Neural cell (in vitro differentiated cells): Measurements from ENCODE around the gene NUTM1. TPM values are rescaled to one million over a fixed set of nuclear protein-coding genes. Genes with fewer than 3 reads are reported as not detected.

ENCODE experiments used
- H2AFZ ChIP-seq: fragments of 200-600, 300-800 bp; sonication (generic), shearing (Covaris generic); 2 replicates; pipeline ENCODE4 v1.6.0; 2014; ENCODE audit warnings: low read depth, mild to moderate bottlenecking, antibody characterized with exemption, low read length, moderate library complexity
- H3F3A ChIP-seq: fragments of 200-600 bp; shearing (Covaris generic); 2 replicates; pipeline ENCODE4 v1.6.1; 2016; ENCODE audit warnings: mild to moderate bottlenecking, moderate library complexity, mixed read lengths, antibody characterized with exemption, low read length; ENCODE audit not compliant: insufficient read depth, poor library complexity, severe bottlenecking
- H3K27ac ChIP-seq: fragments of 200-600, 300-800 bp; sonication (generic), shearing (Covaris generic); 2 replicates; pipeline ENCODE4 v1.5.1; 2014; ENCODE audit warnings: mild to moderate bottlenecking, low read length, moderate library complexity
- H3K27me3 ChIP-seq: fragments of 300-800, 200-600 bp; sonication (generic), shearing (Covaris generic); 2 replicates; pipeline ENCODE4 v1.6.0; 2014; ENCODE audit warnings: mild to moderate bottlenecking, low read depth, low read length, moderate library complexity; ENCODE audit not compliant: insufficient read depth
- H3K36me3 ChIP-seq: fragments of 300-800, 200-600 bp; sonication (generic), shearing (Covaris generic); 2 replicates; pipeline ENCODE4 v1.5.1; 2014; ENCODE audit warnings: mild to moderate bottlenecking, antibody characterized with exemption, low read length, moderate library complexity; ENCODE audit not compliant: insufficient read depth
- H3K4me2 ChIP-seq: fragments of 300-800, 200-600 bp; sonication (generic), shearing (Covaris generic); 2 replicates; pipeline ENCODE4 v1.6.0; 2014; ENCODE audit warnings: mild to moderate bottlenecking, low read length
- H3K4me3 ChIP-seq: fragments of 300-800, 200-600 bp; sonication (generic), shearing (Covaris generic); 2 replicates; pipeline ENCODE4 v1.5.1; 2014; ENCODE audit warnings: mild to moderate bottlenecking, low read length, moderate library complexity
- H3K79me2 ChIP-seq: fragments of 200-600 bp; shearing (Covaris generic); replicated peaks from 2 replicates; pipeline ENCODE4 v1.6.0; 2014; ENCODE audit warnings: mild to moderate bottlenecking, low read length, moderate library complexity; ENCODE audit not compliant: insufficient read depth
- H3K9ac ChIP-seq: fragments of 300-800, 200-600 bp; sonication (generic), shearing (Covaris generic); 2 replicates; pipeline ENCODE4 v1.6.1; 2016; ENCODE audit warnings: mild to moderate bottlenecking, low read length, mixed read lengths
- H3K9me2 ChIP-seq: fragments of 200-600 bp; shearing (Covaris generic); 2 replicates; pipeline ENCODE4 v1.6.1; 2016; ENCODE audit warnings: mild to moderate bottlenecking, low read length, mixed read lengths; ENCODE audit not compliant: insufficient read depth
- H3K9me3 ChIP-seq: fragments of 200-600, 300-800 bp; sonication (generic), shearing (Covaris generic); 2 replicates; pipeline ENCODE4 v1.6.1; 2016; ENCODE audit warnings: mild to moderate bottlenecking, mixed run types, low read length, moderate library complexity, mixed read lengths
- H4K20me1 ChIP-seq: fragments of 200-600 bp; shearing (Covaris generic); 2 replicates; pipeline ENCODE4 v1.6.1; 2016; ENCODE audit warnings: mild to moderate bottlenecking, mixed run types; ENCODE audit not compliant: insufficient read depth
- EP300 ChIP-seq: fragments of 450-650 bp; conservative IDR thresholded peaks from 2 replicates; pipeline ENCODE4 v1.6.1; 2014; ENCODE audit warnings: antibody characterized with exemption, mild to moderate bottlenecking, moderate library complexity; ENCODE audit not compliant: poor library complexity, severe bottlenecking
- EZH2 ChIP-seq: fragments of 200-600, 300-800 bp; shearing (Covaris generic), sonication (generic); IDR thresholded peaks from 2 replicates; pipeline ENCODE4 v1.6.1; 2014; ENCODE audit warnings: antibody characterized with exemption, low read length, borderline replicate concordance, mild to moderate bottlenecking; ENCODE audit not compliant: insufficient read depth, poor library complexity, severe bottlenecking
- MXI1 ChIP-seq: fragments of 450-650 bp; conservative IDR thresholded peaks from 2 replicates; pipeline ENCODE4 v1.6.1; 2014; ENCODE audit warnings: antibody characterized with exemption, mild to moderate bottlenecking; ENCODE audit not compliant: poor library complexity, severe bottlenecking
- POLR2AphosphoS5 ChIP-seq: IDR thresholded peaks from 2 replicates; pipeline ENCODE4 v1.6.1; 2012
- RAD21 ChIP-seq: fragments of 450-650 bp; conservative IDR thresholded peaks from 2 replicates; pipeline ENCODE4 v1.6.1; 2014; ENCODE audit warnings: antibody characterized with exemption, mild to moderate bottlenecking, moderate library complexity
- SMC3 ChIP-seq: fragments of 450-650 bp; conservative IDR thresholded peaks from 2 replicates; pipeline ENCODE4 v1.6.1; 2014; ENCODE audit warnings: antibody characterized with exemption, mild to moderate bottlenecking, moderate library complexity; ENCODE audit not compliant: poor library complexity
- TAF1 ChIP-seq: IDR thresholded peaks from 2 replicates; pipeline ENCODE4 v1.6.1; 2012; ENCODE audit warnings: low read depth
- polyA plus RNA-seq: library from polyadenylated mRNA; depleted of rRNA; stranded (reverse); fragments of >200 nt; gene quantifications from 2 replicates; pipeline ENCODE4 v1.2.3, GENCODE V29; 2014
- TF ChIP-seq, protein P1 (sequence below): fragments of 450-650 bp; IDR thresholded peaks from 2 replicates; pipeline ENCODE4 v1.5.1; 2014; ENCODE audit warnings: antibody characterized with exemption, mild to moderate bottlenecking, moderate library complexity; ENCODE audit not compliant: poor library complexity, severe bottlenecking
- TF ChIP-seq, protein P2 (sequence below): IDR thresholded peaks from 2 replicates; pipeline ENCODE4 v1.6.1; 2012; ENCODE audit warnings: borderline replicate concordance

NUTM1 gene
- polyA plus RNA-seq, 1 donor from 2014 or later: not detected

DNA sequence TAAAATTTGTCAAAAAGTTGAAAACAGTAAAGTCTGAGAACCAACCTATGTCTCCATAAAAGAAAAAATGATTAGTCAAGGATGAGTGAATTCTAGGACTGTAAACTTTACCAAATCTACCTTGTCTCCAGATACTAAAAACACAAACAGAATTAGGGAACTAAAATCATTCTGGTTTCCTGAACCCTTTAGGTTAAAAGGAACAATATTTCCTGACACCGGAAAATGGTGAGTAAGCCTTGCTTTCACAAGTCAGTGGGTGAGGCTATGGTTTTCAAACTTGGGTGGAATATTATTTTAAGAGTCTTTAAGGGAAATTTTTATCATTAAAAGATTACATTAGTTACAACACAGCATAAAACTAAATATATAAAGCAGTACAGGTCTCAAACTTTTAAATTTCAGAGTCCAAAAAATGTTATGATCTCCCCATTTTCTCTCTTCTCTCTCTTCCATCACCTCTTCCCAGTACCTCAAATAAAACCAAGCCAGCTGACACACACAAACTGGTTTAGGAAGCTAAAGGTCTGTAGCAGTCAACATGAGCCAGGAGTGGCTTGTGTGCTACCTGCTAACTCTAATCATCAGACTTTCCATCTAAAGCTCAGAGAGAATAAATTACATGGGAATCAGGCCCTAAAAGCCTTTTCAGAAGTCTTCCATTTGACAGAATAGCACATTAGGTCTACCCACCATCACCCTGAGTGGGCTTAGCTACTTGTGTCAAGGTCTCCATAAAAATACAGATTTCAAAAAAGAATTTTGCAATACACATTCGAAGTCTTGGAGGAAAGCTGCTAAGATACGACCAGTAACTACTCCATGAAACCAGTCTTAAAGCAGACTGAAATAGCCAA is 7.7 kb upstream of the NUTM1 start:
- Histone ChIP-seq H3K4me3 (peak overlapping the region; percentile 99), H3K79me2 (peaks cover 9% of the 10 kb centered on the region), H3K4me2 (peak overlapping the region; percentile 96), H3K27ac (no peak overlapping the region), H2AFZ (no peak overlapping the region), H3K9me3 (no peaks in the 10 kb centered on the region), H3F3A (no peaks in the 10 kb centered on the region), H3K9ac (no peak overlapping the region), H3K9me2 (no peaks in the 10 kb centered on the region), H4K20me1 (no peaks in the 10 kb centered on the region), H3K27me3 (no peaks in the 10 kb centered on the region), H3K36me3 (no peaks in the 10 kb centered on the region)
- TF ChIP-seq RAD21 (no peak), SMC3 (no peak), MXI1 (no peak), TAF1 (no peak), EZH2 (no peak), EP300 (no peak), POLR2AphosphoS5 (no peak)
- TF ChIP-seq, protein P1, sequence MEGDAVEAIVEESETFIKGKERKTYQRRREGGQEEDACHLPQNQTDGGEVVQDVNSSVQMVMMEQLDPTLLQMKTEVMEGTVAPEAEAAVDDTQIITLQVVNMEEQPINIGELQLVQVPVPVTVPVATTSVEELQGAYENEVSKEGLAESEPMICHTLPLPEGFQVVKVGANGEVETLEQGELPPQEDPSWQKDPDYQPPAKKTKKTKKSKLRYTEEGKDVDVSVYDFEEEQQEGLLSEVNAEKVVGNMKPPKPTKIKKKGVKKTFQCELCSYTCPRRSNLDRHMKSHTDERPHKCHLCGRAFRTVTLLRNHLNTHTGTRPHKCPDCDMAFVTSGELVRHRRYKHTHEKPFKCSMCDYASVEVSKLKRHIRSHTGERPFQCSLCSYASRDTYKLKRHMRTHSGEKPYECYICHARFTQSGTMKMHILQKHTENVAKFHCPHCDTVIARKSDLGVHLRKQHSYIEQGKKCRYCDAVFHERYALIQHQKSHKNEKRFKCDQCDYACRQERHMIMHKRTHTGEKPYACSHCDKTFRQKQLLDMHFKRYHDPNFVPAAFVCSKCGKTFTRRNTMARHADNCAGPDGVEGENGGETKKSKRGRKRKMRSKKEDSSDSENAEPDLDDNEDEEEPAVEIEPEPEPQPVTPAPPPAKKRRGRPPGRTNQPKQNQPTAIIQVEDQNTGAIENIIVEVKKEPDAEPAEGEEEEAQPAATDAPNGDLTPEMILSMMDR: no peak
- TF ChIP-seq, protein P2, sequence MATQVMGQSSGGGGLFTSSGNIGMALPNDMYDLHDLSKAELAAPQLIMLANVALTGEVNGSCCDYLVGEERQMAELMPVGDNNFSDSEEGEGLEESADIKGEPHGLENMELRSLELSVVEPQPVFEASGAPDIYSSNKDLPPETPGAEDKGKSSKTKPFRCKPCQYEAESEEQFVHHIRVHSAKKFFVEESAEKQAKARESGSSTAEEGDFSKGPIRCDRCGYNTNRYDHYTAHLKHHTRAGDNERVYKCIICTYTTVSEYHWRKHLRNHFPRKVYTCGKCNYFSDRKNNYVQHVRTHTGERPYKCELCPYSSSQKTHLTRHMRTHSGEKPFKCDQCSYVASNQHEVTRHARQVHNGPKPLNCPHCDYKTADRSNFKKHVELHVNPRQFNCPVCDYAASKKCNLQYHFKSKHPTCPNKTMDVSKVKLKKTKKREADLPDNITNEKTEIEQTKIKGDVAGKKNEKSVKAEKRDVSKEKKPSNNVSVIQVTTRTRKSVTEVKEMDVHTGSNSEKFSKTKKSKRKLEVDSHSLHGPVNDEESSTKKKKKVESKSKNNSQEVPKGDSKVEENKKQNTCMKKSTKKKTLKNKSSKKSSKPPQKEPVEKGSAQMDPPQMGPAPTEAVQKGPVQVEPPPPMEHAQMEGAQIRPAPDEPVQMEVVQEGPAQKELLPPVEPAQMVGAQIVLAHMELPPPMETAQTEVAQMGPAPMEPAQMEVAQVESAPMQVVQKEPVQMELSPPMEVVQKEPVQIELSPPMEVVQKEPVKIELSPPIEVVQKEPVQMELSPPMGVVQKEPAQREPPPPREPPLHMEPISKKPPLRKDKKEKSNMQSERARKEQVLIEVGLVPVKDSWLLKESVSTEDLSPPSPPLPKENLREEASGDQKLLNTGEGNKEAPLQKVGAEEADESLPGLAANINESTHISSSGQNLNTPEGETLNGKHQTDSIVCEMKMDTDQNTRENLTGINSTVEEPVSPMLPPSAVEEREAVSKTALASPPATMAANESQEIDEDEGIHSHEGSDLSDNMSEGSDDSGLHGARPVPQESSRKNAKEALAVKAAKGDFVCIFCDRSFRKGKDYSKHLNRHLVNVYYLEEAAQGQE: no peak

DNA sequence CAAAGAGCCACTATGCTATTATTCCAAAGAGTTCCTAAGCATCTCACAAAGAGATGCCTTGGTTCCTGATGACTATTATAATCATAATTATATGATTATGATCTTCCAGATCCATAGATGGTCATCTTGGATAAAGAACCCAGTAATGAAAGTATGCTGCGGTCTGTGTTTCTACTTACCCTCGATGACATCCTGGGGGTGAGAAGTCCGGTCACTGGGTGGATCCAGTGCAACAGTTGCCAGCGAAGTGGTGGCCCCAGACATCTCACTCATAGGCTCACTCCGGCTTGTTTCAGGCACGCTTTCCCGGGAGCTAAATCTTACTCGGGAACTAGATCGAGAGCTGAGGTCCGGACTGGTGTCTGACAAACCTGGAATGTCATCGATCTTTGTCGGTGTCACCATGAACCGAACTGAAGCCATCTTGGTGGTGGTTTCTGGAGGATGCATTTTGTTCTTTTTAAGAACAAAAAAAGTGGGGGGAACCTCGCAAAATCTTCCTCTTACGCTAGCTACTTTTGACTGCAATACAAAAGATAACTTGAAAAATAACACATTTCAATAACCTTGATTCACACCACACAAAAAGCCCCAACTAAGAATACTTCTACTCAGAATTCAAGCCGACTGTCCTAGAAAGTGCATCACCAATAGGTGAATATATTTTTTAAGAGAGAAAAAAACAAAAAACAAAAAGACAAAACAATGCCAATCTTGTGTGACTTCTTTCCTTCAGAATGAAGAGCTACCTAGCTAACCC is 6.7 kb upstream of the NUTM1 start:
- Histone ChIP-seq H3K4me3 (peak overlapping the region; percentile 99), H3K4me2 (peak overlapping the region; percentile 96), H3K27me3 (no peaks in the 10 kb centered on the region), H3K27ac (no peak overlapping the region), H3K79me2 (peaks cover 12% of the 10 kb centered on the region), H3K9me2 (no peaks in the 10 kb centered on the region), H3K36me3 (no peaks in the 10 kb centered on the region), H2AFZ (peak overlapping the region; percentile 94), H3F3A (no peaks in the 10 kb centered on the region), H3K9ac (peak overlapping the region; percentile 79), H3K9me3 (no peaks in the 10 kb centered on the region), H4K20me1 (no peaks in the 10 kb centered on the region)
- TF ChIP-seq, protein P2: no peak
- TF ChIP-seq MXI1: no peak
